ENCODE data around the gene BGLAP. TPM values are rescaled to one million over a fixed set of nuclear protein-coding genes. Genes with fewer than 3 reads are reported as not detected.

BGLAP gene
- total RNA-seq, 1 donor from 2014 or later: 0.30 TPM

DNA sequence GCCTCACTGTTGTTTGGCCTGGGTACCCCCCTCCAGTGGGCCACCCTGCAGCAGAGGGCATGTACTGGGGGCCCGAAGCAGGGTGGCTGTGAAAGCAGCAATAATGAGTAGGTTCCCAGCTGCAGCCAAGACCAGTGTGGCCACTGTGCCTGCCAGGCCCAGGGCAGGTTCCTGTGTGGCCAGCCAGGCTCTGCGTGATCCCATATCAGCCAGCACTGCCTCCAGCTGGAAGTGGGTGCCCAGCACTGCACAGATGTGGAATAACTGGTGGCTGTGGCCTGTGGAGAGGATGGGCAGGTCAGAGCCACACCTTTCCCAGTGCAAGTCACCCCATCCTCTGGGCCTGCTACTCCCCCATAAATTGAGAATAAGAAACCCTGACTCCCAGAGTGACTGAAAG is 2.1 kb downstream of the BGLAP start:
- TF ChIP-seq, protein P1, sequence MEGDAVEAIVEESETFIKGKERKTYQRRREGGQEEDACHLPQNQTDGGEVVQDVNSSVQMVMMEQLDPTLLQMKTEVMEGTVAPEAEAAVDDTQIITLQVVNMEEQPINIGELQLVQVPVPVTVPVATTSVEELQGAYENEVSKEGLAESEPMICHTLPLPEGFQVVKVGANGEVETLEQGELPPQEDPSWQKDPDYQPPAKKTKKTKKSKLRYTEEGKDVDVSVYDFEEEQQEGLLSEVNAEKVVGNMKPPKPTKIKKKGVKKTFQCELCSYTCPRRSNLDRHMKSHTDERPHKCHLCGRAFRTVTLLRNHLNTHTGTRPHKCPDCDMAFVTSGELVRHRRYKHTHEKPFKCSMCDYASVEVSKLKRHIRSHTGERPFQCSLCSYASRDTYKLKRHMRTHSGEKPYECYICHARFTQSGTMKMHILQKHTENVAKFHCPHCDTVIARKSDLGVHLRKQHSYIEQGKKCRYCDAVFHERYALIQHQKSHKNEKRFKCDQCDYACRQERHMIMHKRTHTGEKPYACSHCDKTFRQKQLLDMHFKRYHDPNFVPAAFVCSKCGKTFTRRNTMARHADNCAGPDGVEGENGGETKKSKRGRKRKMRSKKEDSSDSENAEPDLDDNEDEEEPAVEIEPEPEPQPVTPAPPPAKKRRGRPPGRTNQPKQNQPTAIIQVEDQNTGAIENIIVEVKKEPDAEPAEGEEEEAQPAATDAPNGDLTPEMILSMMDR (IDR thresholded peaks at IDR 0.05; ENCODE audit: borderline replicate concordance): no peak
- no peak overlapping the region for H3K4me3 ChIP-seq
- peaks cover 20% of the 10 kb centered on the region for H3K36me3 ChIP-seq
- DNase-seq: no peak
- no peak overlapping the region for H3K27ac ChIP-seq (replicated peaks)
- H3K27me3 ChIP-seq (ENCODE audit: low read depth): peaks cover 21% of the 10 kb centered on the region
- intact Hi-C loops (cut with micrococcal nuclease): no loop called here
- no peaks in the 10 kb centered on the region for H3K9me3 ChIP-seq (replicated peaks)
- H3K4me1 ChIP-seq: peaks cover 32% of the 10 kb centered on the region

DNA sequence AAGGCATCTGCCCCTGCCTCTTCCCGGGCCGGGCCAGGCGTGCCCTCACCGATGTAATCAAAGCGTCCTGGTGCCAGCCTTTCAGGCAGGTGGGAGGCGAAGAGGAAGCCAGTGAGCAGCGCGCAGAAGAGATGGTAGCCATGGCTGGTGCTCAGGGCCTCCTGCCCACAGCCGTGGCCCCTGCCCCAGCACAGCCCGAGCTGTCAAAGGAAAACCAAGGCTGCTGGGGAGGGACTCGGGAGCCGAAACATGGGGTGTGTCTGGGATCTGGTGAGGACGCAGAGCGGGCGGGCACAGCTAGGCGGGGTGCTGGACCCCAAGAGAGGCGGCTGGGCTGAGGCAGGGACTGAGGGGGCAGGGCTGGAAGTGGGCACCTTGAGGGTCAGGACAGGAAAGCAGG is 2.7 kb downstream of the BGLAP start:
- no peak overlapping the region for H3K4me3 ChIP-seq
- no peaks in the 10 kb centered on the region for H3K9me3 ChIP-seq (replicated peaks)
- H3K36me3 ChIP-seq: peaks cover 19% of the 10 kb centered on the region
- intact Hi-C loops (cut with micrococcal nuclease): no loop called here
- H3K27me3 ChIP-seq (ENCODE audit: low read depth): peaks cover 21% of the 10 kb centered on the region
- H3K4me1 ChIP-seq: peaks cover 36% of the 10 kb centered on the region
- H3K27ac ChIP-seq (replicated peaks): no peak overlapping the region
- DNase-seq: no peak
- TF ChIP-seq, protein P1 (IDR thresholded peaks at IDR 0.05; ENCODE audit: borderline replicate concordance): no peak

DNA sequence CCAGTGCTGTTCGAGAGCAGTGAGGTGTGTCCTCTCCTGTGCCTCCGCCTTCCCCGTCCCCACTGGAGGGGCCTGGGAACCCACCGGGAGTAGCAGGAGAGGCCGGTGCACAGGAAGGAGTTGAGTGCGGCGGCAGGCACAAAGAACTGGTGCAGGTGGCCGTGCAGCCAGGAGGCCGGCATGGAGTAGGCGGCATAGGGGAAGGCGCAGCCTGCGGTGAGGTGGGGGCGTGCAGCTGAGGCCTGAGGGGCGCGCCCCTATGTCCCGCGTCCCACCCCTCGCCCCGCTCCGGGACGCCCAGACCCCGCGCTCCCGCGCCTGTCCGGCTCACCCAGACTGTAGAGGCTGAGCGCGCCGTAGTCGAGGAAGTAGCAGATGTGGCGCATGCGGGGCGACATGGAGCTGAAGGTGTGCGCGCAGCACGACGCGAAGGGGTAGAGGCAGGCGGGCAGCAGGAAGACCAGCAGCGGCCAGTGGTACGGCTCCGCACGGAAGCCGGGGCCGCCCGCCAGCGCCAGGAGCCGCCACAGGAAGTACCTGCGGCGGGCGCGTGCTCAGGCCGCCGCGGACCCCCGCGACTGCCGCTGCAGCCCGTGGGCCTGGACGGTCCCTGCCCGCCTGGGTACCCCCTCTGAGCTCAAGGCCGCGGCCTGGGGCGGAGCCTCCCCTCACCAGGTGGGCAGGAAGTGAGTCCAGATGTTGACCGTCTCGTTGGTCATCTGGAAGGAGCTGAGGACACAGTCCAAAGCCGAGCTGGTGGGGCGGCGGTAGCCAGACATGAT is 3.7 kb downstream of the BGLAP start:
- Histone ChIP-seq H3K9me3 (replicated peaks) (no peaks in the 10 kb centered on the region), H3K27me3 (ENCODE audit: low read depth) (peaks cover 21% of the 10 kb centered on the region), H3K27ac (replicated peaks) (no peak overlapping the region), H3K36me3 (peaks cover 19% of the 10 kb centered on the region), H3K4me3 (peak overlapping the region; percentile 53), H3K4me1 (peaks cover 45% of the 10 kb centered on the region)
- TF ChIP-seq, protein P1 (IDR thresholded peaks at IDR 0.05; ENCODE audit: borderline replicate concordance): no peak
- intact Hi-C loops (cut with micrococcal nuclease): no loop called here
- DNase-seq: no peak

- Histone ChIP-seq H3K36me3 (peaks cover 25% of the 10 kb centered on the region), H3K4me3 (peak overlapping the region; percentile 53), H3K27ac (replicated peaks) (no peak overlapping the region), H3K27me3 (ENCODE audit: low read depth) (peaks cover 21% of the 10 kb centered on the region), H3K9me3 (replicated peaks) (no peaks in the 10 kb centered on the region), H3K4me1 (peaks cover 52% of the 10 kb centered on the region)
- TF ChIP-seq, protein P1 (IDR thresholded peaks at IDR 0.05; ENCODE audit: borderline replicate concordance): no peak
- intact Hi-C loops (cut with micrococcal nuclease): no loop called here
- no peak for DNase-seq
These were observed 4.3 kb downstream of the BGLAP start for GRCh38 chr1:156246241-156246780.

GRCh38 chr1:156246781-156247459 is 4.9 kb downstream of the BGLAP start:
- peaks cover 56% of the 10 kb centered on the region for H3K4me1 ChIP-seq
- intact Hi-C loops (cut with micrococcal nuclease): no loop called here
- no peak overlapping the region for H3K27ac ChIP-seq (replicated peaks)
- H3K4me3 ChIP-seq: no peak overlapping the region
- TF ChIP-seq, protein P1 (IDR thresholded peaks at IDR 0.05; ENCODE audit: borderline replicate concordance): no peak
- H3K9me3 ChIP-seq (replicated peaks): no peaks in the 10 kb centered on the region
- peaks cover 21% of the 10 kb centered on the region for H3K27me3 ChIP-seq (ENCODE audit: low read depth)
- peaks cover 31% of the 10 kb centered on the region for H3K36me3 ChIP-seq
- DNase-seq: no peak

Measured in left ventricle myocardium inferior (tissue), 1 donor.